ENCODE measurements around the gene ADAMTS2. TPM values are rescaled to one million over a fixed set of nuclear protein-coding genes. Genes with fewer than 3 reads are reported as not detected.

The ADAMTS2 gene
- total and polyA plus RNA-seq, 2 of the 4 experiments (the other 2 are of a cell fraction) = 19.0 to 58.8 TPM

- no peak for TF ChIP-seq RAD21 (IDR thresholded peaks at IDR 0.05; ENCODE audit: low read length)
Observed at GRCh38 chr5:179139111-179139935, 205.9 kb downstream of the ADAMTS2 start (continued).

GRCh38 chr5:179138568-179138925 is 206.7 kb downstream of the ADAMTS2 start:
- Histone ChIP-seq H3K9me3 (ENCODE audit: control insufficient read depth, insufficient read depth, low read length) (no peaks in the 10 kb centered on the region), H2BK120ac (ENCODE audit: low read depth, low read length) (no peak overlapping the region), H2AK5ac (ENCODE audit: low read depth, low read length) (no peak overlapping the region), H3K4me2 (ENCODE audit: low read depth, low read length) (no peak overlapping the region), H3K36me3 (ENCODE audit: control insufficient read depth, insufficient read depth, low read length) (peaks cover 7% of the 10 kb centered on the region), H2BK5ac (ENCODE audit: low read depth, low read length, poor library complexity, severe bottlenecking) (no peak overlapping the region), H3K4ac (ENCODE audit: low read depth, low read length) (no peak overlapping the region), H3K79me1 (ENCODE audit: low read depth in 1 of 2, low read length in 2 of 2) (no peaks in the 10 kb centered on the region), H3K4me1 (ENCODE audit: control insufficient read depth, insufficient read depth, low read length) (peaks cover 4% of the 10 kb centered on the region), H2BK20ac (ENCODE audit: low read depth, low read length) (no peak overlapping the region), H4K8ac (ENCODE audit: low read depth in 2 of 2, low read length in 2 of 2) (no peak overlapping the region), H3K27ac (ENCODE audit: insufficient read depth, low read length) (no peak overlapping the region), H4K20me1 (ENCODE audit: insufficient read depth, low read length) (no peaks in the 10 kb centered on the region), H3K9ac (ENCODE audit: low read depth, low read length) (no peak overlapping the region), H4K91ac (ENCODE audit: insufficient read depth, low read depth, low read length) (no peak overlapping the region), H2AFZ (replicated peaks; ENCODE audit: low read length, poor library complexity) (no peak overlapping the region), H3K4me3 (ENCODE audit: insufficient read depth, low read depth, low read length) (no peak overlapping the region), H3K9me1 (ENCODE audit: insufficient read depth, low read length) (peaks cover 3% of the 10 kb centered on the region; the same call in 1 of the 2 replicates), H3K56ac (ENCODE audit: extremely low read depth, insufficient read depth, low read length) (no peak overlapping the region), H3K18ac (ENCODE audit: low read depth, low read length) (no peak overlapping the region), H3K14ac (replicated peaks; ENCODE audit: low read depth, low read length) (no peak overlapping the region), H3K27me3 (ENCODE audit: control insufficient read depth, insufficient read depth, low read length) (no peaks in the 10 kb centered on the region), H2AK9ac (replicated peaks; ENCODE audit: low read depth, low read length, poor library complexity) (no peak overlapping the region), H2BK15ac (ENCODE audit: low read depth, low read length) (no peak overlapping the region), H4K5ac (ENCODE audit: low read depth, low read length) (no peak overlapping the region), H3K23ac (ENCODE audit: low read depth, low read length) (no peak overlapping the region)
- in situ Hi-C loops (cut with MboI; ENCODE audit: low sequenced_read_pairs) = no loop called here
- ATAC-seq (ENCODE audit: low read depth) (no peak), DNase-seq (no peak)
- TF ChIP-seq CEBPB (IDR thresholded peaks at IDR 0.05; ENCODE audit: low read depth, low read length) (no peak), MAZ (IDR thresholded peaks at IDR 0.05; ENCODE audit: borderline replicate concordance, low read depth, low read length) (no peak), FOS (IDR thresholded peaks at IDR 0.05; ENCODE audit: low read depth, low read length) (no peak), USF2 (IDR thresholded peaks at IDR 0.05; ENCODE audit: low read depth, low read length) (no peak)
- dilution Hi-C loops (cut with HindIII; ENCODE audit: low sequenced_read_pairs, unreplicated experiment) = no loop called here
- BruUV-seq (replicated peaks) = no TSS peak
- ChIA-PET POLR2A (ENCODE audit: unreplicated experiment) (no interaction called here), CTCF (no interaction called here)
- intact Hi-C loops (cut with micrococcal nuclease) = no loop called here
- 82% methylated on average over 9 of the region's 23 CpGs; no CpG with 5 or more reads in 1 of the 2 experiments for WGBS, 2 experiments (ENCODE audit: extremely low coverage in 2 of 2, insufficient read length in 1 of 2)
